Renal pelvis (tissue), 4 donors: Measurements from ENCODE around the gene SWAP70. TPM values are rescaled to one million over a fixed set of nuclear protein-coding genes. Genes with fewer than 3 reads are reported as not detected.
"Not testable (repeated sequence)": the region's sequence is repeated elsewhere in the genome, so short reads cannot be mapped to it uniquely, and the experiment has no call there.

Source experiments
- DNase-seq: peaks from one replicate; pipeline ENCODE4 v3.0.0-alpha.2; 2013
- polyA plus RNA-seq, 3 donors: library from polyadenylated mRNA; unstranded; fragments of 120-200 nt; gene quantifications; one replicate each; pipeline ENCODE4 v1.2.1, GENCODE V29; 2013; ENCODE audit not compliant: insufficient read length in 3 of 3

The SWAP70 gene
- polyA plus RNA-seq, 3 donors, result 21.6 to 27.1 (median 25.7) TPM

GRCh38 chr11:9718147-9718546 is 54.3 kb downstream of the SWAP70 start:
- DNase-seq, result no peak

- no peak for DNase-seq
Measured at GRCh38 chr11:9719566-9720289, 55.9 kb downstream of the SWAP70 start.

GRCh38 chr11:9720290-9720630 is 56.4 kb downstream of the SWAP70 start:
- DNase-seq, result no peak

GRCh38 chr11:9722023-9722422 is 58.1 kb downstream of the SWAP70 start:
- no peak for DNase-seq

- DNase-seq, result no peak
Measured at GRCh38 chr11:9722893-9723292, 59.0 kb downstream of the SWAP70 start.

- no peak for DNase-seq
Measured at GRCh38 chr11:9726321-9727022, 62.6 kb downstream of the SWAP70 start.

GRCh38 chr11:9728058-9728457 is 64.2 kb downstream of the SWAP70 start:
- no peak for DNase-seq

GRCh38 chr11:9731256-9731655 is 67.4 kb downstream of the SWAP70 start:
- no peak for DNase-seq

- DNase-seq, result no peak
Measured at GRCh38 chr11:9732453-9732852, 68.6 kb downstream of the SWAP70 start.

GRCh38 chr11:9733212-9733611 is 69.3 kb downstream of the SWAP70 start:
- DNase-seq, result no peak

GRCh38 chr11:9735236-9735635 is 71.4 kb downstream of the SWAP70 start:
- no peak for DNase-seq

- DNase-seq, result no peak
Measured at GRCh38 chr11:9735919-9736318, 72.0 kb downstream of the SWAP70 start.

- no peak for DNase-seq
Measured at GRCh38 chr11:9736365-9736764, 72.5 kb downstream of the SWAP70 start.

GRCh38 chr11:9738116-9738515 is 74.2 kb downstream of the SWAP70 start:
- no peak for DNase-seq

GRCh38 chr11:9738707-9739106 is 74.8 kb downstream of the SWAP70 start:
- no peak for DNase-seq

- DNase-seq, result no peak
Measured at GRCh38 chr11:9739123-9739900, 75.4 kb downstream of the SWAP70 start.

- no peak for DNase-seq
Measured at GRCh38 chr11:9740202-9740883, 76.5 kb downstream of the SWAP70 start.

- no peak for DNase-seq
Measured at GRCh38 chr11:9741260-9741659, 77.4 kb downstream of the SWAP70 start.

- DNase-seq, result not testable (repeated sequence)
Measured at GRCh38 chr11:9743512-9743911, 79.6 kb downstream of the SWAP70 start.

GRCh38 chr11:9745411-9746211 is 81.7 kb downstream of the SWAP70 start:
- DNase-seq, result no peak

- DNase-seq, result no peak
Measured at GRCh38 chr11:9747229-9747628, 83.4 kb downstream of the SWAP70 start.
